ENCODE data around the gene MDM1.

MDM1 gene

DNA sequence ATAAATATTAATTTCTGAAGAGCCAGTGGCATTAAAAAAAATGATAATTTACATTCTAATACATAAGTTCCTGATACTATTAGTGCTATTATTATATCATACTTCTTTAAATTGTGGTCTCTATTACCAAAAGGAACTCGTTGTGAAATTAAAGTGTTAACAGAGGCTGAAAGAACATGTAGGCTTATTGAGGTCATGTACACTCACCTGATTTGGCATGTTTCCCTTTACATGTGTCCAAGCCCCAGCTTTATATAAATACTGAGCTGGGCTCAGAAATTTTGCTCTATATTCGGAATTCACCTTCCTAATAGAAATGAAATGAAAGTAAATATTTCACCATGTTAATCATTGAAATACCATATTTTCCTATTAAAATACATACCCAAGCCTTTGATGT is 11.0 kb downstream of the MDM1 start:
- no peak for DNase-seq (ENCODE audit: low read depth in 2 of 2)

DNA sequence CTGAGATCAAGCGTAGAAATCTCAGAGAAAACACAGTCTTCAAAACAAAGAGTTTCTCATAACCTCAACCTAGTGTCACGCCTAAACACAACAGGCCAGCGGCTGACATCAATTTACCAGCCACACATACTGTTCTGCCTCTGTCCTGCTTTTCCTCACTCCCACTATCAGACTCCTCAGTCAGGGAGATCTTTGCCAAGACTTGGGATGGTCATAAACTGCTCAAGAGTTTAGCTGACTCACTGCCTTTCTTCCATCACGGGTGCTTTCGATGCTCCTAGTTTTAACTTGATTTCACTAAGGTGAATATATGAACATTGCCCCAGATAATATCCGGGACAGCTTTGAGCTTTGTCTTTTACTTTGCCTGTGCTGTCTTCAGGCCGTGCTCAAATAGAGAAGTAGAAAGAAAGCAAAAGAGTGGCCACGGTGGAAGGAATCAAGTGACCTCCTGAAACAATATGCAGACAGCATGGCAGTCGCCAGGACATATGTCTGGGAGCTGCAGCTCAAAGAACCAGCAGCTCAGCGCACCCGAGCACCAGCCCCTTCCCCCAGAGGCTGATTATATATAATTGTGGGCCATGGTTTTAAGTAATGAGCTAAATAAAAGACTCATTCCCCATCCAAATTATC is 12.1 kb downstream of the MDM1 start:
- no peak for DNase-seq (ENCODE audit: low read depth in 2 of 2)

DNA sequence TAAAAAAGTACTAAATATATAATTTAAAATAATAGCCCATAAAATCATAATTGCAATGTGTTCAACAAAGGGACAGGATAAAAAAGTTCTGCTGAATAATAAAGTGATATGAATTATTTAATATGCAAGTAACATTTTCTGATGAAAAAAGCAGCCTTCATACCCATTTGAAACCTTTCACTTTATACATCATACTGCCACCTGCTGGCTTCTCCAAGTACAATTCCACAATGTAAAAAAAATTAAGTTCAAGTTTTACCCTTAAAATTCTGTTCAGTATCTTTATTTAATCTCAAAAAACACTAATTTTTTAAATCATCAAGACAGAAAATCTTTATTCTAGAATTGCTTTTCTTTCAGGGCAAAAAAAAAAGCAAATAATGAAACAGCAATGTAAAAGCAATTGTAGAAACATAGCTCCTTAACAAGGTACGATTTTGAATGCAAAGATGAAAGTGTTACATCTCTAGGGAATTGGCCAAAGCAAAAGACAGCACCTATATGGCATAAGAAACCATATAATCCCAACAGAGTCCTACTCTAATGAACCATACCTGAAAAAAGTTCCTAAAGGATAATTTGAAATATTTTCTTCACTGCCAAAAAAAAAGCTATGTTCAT is 15.0 kb downstream of the MDM1 start:
- peak in 1 of 2 experiments; percentile 26 for DNase-seq (ENCODE audit: low read depth in 2 of 2)

DNA sequence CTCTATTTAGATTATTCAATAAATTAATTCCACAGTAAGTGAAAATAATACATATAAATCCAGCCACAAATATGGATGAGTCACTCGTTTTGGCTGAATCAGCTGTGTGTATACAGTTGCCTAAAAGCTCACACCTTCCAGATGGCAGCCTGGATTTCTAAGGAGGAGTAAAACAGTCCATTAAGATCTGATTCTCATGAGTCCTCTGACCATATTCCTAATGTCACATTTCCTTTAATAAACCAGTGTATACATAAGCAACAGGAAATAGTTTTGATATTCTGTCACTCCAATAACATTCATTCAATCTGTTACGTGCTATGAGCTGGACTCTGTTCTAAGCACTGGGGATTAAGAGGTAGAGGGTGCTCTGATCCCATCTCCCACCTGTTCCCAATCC is 21.8 kb downstream of the MDM1 start:
- no peak for DNase-seq (ENCODE audit: low read depth in 2 of 2)

DNA sequence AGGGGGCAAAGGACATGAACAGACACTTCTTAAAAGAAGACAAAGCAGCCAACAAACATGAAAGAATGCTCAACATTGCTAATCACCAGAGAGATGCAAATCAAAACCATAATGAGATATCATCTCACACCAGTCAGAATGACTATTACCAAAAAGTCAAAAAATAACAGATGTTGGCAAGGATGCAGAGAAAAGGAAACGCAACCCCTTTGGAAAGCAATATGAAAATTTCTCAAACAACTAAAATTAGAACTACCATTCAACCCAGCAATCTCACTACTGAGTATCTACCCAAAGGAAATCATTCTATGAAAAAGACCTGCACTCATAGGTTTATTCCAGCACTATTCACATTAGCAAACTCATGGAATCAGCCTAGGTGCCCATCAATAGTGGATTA is 25.6 kb downstream of the MDM1 start:
- no peak for DNase-seq (ENCODE audit: low read depth in 2 of 2)

DNA sequence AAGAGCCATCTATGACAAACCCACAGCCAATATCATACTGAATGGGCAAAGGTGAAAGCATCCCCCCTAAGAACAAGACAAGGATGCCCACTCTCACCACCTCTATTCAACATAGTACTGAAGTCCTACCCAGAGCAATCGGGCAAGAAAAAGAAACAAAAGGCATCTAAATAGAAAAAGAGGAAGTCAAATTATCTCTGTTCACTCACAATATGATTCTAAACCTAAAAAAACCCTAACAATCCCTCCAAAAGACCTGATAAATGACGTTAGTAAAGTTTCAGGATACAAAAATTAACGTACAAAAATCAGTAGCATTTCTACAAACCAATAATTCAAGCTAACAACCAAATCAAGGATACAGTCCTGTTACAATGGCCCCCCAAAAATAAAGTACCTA is 26.9 kb downstream of the MDM1 start:
- no peak for DNase-seq (ENCODE audit: low read depth in 2 of 2)

DNA sequence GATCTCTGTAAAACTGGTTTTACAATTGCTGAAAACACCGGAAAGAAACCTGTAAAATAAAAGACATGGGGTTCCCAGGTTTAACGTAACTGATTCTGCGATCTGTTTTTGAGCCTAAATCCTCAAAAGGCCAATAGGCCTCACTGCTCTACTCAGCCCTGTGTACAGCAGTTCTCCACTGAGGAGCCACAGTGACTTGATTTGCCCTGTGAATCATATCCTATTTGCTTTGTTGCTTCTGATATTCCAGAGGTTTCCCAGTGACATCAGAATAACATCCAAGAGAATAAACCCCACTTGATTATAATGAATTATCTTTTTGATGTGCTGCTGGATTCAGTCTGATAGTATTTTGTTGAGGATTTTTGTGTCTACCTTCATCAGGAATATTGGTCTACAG is 27.5 kb downstream of the MDM1 start:
- no peak for DNase-seq (ENCODE audit: low read depth in 2 of 2)

DNA sequence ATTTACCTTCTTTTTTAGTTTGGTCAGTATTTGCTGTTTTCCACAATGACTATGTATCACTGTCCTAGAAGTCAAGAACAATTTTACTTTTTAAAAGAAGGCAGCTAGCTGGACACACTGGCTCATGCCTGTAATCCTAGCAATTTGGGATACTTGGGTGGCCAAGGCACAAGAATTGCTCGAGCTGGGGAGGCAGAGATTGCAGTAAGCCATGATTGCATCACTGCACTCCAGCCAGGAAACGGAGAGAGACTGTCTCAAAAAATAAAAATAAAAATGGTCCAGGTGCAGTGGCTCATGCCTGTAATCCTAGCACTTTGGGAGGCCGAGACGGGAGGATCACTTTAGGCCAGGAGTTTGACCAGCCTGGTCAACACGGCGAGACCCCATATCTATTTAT is 28.3 kb downstream of the MDM1 start:
- DNase-seq (ENCODE audit: low read depth in 2 of 2): no peak

DNA sequence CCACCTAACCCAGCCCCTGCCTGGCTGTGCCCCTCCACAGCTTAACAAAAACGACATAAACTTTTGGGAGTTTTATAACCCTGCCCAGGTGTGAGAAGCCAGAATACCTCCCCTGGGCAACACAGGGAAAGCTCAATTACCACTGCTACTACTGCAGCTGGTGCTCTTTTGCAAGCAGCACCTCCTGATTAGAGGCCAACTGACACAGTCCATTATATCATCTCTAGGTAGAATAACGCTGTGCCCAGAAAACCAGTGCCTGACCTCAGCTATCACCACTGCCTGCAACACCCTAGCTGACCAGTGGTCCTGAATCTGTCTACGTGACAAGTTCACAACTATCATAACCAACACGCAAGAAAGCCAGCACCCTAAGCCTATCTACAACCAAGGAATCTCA is 34.2 kb downstream of the MDM1 start:
- no peak for DNase-seq (ENCODE audit: low read depth in 2 of 2)

DNA sequence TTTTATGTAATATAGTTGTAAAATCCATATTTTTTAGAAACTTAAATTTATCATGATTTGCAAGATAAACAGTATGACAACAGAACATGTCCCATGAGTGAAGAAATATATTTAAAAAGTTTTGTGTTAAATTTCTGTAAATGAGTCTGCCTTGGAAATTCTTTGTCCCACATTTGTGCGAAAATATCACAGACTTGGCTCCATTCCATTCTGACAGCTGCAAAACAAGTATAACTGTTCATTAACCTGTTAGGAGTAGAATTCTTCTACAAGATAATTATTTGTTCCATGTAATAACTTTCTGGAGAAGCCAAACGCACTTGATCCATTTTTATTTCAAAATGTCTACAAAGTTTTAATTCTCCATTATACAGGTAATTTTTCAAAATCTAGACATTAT is 37.9 kb downstream of the MDM1 start:
- no peak for DNase-seq (ENCODE audit: low read depth in 2 of 2)

DNA sequence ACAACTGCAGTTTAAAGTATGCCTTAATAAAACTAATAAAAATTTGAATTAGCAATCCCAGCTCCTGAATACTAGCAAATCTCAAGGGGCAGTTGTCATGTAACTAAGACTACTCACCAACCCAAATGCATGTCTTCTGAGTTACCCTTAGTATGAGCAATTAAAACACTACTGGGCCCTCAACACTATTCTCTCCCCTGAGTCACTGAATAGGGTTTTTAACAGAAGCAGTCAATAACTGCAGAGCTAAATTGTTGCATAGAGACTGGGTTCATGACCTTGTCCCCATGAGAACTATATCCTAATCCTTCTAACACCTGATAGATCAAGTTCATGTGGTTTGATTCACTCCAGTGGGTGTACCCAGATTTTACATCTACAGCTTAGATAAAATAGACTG is 38.8 kb downstream of the MDM1 start:
- no peak for DNase-seq (ENCODE audit: low read depth in 2 of 2)

DNA sequence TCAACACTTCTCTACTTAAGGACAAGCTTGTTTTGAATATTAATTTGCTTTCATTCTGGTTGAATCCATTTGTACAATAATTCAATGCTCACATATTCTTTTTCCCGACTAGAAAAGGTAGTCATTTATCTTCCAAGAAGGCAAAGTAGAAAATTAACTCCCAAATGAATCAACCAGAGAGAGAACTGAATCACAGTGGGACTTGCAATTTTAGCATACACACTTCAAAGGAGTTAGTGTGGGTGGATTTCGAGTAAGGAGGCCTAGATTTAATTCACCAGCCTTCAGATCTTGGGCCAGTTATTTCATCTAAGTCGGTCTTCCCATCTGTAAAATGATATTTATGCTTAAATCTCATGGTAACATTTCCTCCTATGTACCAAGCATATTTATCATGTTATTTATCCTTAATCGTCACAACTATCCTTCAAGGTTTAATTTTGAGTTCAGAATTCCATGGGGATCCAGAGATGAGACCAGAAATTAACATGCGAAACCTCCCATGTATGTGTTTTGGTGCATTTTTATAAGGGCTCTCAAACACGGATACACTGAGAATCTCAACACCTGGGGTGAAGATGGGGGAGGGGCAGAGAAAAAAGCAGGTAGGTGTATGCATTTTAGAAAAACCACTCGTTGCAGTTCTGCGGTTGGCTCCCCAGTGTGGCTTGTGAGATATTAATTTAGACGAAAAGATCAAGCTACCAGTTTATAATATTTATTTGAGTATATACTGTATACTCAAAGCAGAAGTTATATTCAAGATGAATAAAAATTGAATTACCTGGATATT is 39.8 kb downstream of the MDM1 start:
- DNase-seq (ENCODE audit: low read depth in 2 of 2): no peak

DNA sequence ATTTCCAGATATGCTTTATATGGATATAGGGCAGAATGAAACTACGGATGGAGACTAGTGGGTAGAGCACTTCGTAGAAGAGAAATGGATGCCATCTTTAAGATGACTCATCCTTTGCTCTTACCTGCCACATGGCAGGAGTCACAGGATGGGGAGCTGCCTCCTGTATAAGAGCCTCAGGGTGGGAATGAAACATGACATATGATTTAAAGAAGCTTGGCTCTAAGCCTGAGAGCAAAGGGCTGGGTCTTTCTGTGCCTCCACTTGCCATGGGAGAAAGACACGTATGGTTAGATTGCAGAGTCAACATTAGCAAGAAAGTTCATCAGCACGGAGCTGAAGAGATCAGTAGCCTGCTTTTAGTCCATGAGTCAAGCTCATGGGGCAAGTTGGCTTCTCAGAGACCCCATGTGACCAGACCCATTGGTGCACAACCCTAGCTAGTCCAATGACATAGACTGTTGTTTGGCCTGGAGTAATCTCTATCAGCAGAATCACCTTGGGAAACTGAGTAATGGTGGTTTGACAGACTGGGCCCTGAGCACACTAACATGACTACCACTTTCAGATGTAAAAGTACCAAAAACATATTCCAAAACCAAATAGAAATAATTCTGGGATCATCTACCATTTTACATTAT is 40.6 kb downstream of the MDM1 start:
- no peak for DNase-seq (ENCODE audit: low read depth in 2 of 2)

DNA sequence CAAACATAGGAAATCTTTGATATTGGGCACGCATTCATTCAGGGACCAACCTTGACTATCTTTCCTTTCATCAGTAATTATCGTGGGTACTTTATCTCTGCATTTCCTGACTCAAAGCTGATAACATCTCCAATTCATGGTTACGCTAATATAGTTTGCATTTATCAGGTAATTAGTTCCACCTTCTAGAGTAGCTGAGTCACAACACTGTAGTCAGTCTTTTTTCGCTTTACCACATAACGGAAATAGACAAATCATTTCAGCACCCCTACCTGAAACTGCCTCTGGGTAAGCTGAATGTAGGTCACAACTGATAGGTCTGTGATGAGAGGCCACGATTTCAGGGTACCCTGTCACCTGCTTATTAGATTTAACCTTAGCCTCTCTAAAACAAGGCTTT is 42.0 kb downstream of the MDM1 start:
- DNase-seq (ENCODE audit: low read depth in 2 of 2): no peak

DNA sequence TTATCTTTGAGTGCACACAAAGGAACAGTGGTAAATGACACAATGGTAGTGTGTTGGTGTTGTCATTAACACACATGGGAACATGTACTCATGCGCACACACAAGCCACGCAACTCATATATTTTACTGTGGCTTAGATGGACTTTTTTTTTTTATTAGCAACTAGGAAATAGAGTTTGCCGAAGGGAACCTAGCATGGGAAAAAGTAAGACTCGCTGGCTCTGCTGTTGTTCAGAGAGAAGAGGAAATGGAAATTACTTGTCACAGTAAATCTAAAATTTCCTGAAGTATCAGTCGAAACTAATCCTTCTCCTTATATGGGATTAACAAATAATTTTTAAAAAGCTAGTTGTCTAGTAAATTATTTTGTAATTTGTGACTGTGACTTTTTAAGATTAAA is 45.1 kb downstream of the MDM1 start:
- no peak for DNase-seq (ENCODE audit: low read depth in 2 of 2)

DNA sequence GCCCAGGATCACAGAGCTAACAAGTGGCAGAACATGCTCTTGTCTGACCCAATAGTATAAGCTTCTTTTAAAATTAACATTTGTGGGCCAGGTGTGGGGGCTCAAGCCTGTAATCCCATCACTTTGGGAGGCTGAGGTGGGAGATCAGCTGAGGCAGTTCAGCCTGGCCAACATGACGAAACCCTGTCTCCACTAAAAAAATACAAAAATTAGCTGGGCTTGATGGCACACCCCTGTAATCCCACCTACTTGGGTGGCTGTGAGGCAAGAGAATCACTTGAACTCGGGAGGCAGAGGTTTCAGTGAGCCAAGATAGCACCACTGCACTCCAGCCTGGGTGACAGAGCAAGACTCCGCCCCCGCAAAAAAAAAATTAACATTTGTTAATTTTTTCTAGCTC is 45.8 kb downstream of the MDM1 start:
- DNase-seq (ENCODE audit: low read depth in 2 of 2): no peak

DNA sequence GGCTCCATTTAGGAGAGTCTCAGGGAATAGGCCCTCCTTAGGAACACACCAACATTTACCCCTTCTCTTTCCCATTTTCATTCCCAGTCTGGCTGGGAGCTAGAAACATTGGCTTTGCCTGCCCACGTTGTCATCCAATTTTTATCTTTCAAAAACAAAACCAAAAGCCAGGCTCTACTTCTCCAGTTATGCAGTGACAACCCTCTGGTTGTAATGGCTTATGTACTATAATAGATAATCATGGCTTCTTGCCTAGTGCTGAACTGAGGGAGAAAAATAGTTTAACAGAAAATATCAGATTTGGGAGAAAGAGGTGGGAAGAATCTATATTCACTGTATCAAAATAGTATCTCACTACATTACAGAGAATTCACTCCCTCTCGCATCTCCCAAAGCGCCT is 46.6 kb downstream of the MDM1 start:
- DNase-seq (ENCODE audit: low read depth in 2 of 2): no peak

DNA sequence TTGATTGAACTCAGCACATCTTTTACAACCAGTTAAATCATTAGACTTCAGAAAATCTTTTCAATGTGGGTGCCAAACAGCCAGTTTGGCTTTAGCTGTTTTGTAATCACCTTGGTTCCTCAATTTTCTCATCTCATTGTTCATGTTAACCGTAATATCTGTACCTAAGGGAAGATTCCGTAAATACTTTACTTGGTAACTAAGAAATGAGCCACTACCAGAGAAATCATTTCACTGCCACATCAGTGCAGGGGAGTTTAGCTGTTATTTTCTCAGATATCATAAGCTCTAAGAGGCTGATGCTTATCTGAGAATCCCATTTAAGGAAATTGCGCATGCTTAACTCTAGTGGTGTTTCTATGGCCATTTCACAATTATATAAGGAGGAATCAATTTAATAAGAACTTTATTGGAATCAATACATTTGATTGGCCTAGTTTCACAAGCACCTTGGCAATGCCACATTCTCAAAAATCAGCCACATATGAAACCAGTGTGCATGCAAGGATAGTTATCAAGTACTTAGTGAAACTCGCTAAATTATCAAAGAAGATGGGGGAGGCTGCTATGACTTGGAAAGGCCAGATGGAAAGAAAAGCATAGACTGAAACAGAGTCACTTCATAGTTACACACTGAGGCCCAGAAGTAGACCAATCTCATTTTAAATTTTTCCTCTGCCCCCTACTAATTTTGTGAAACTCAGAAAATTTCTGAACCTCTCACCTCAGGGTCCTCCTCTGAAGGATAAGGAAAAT is 50.7 kb downstream of the MDM1 start:
- no peak for DNase-seq (ENCODE audit: low read depth in 2 of 2)

DNA sequence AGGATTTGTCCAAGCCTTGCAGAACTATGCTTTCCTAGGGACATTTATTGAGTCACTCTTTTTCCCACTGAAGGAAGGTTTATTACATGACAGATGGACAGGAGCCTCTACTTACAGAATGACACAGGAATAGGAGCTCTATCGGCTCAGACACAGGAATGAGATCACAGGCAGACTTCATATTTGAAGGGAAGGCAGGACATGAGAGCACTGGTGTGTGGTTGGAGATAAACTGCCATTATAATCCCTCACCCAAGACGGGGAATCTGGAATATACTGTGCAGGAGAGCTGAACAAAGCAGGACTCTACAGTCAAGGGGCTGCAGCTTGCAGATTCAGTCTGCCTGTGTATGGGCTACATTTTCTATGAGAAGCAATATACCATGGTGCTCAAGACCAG is 51.9 kb downstream of the MDM1 start:
- DNase-seq (ENCODE audit: low read depth in 2 of 2): no peak

DNA sequence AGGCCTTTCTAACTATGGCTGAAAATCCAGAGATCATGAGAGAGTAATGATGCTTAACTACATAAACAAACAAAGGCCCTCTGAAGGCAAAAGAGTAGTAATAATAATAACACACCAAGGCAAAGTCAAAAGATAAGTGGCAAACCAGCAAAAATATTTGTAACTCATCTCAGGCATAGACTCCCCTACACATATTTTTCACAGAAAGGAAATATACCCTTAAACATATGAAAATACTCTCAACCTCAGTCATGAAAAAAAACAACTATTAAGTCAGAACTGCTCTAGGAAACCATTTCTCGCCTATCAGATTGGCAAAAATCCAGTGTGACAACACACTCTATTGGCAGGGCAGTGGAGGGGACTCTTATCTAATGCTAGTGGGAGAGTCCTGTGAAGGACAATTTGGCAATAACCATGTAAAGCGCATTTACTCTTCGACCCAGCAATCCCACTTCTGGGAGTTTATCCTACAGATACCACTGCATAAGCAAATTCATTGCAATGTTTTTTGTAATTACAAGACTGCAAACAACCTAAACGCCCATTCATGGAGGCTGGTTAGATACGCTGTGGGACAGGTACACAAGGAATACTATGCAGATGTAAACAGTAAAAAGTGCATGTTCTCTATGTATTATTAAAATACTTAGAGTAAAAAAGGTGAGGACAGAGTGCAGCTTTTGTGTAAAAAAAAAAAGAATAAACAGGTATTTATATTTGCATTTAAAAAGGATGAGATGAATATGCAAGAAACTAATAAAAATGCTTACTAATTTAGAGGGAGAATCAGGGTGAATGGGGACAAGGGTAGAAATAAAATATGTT is 52.7 kb downstream of the MDM1 start:
- no peak for DNase-seq (ENCODE audit: low read depth in 2 of 2)

DNA sequence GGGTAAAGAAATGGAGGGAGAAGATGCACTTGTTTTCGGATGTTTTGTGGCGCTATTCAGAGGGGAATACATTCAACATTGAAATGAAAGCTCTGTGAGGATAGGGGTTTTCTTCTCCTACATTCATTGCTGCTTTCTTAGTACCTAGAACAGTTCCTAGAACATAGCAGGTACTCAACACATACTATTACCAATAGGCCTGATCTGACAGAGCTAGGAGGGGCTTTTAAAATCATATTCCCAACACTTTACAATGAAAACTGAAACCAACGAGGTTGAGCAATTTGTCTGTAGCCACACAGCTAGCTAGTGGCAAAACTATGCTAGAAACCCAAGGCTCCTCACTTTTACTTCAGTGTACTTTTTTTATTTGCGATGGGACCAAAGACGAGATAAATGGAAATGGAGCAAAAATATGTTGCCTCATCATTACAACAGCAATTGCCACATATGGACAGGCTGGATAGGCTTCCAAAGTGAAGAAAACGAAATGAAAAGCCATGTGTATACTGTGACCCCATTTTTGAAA is 55.7 kb downstream of the MDM1 start:
- no peak for DNase-seq (ENCODE audit: low read depth in 2 of 2)

Measured in stimulated activated CD4-positive, alpha-beta T cell treated with anti-CD3 and anti-CD28 coated beads, Interleukin-12 subunit alpha, Interleukin-12 subunit beta, amount 100 ng/mL, for 24 hours (primary cell).